CD8-positive, alpha-beta memory T cell (primary cell): Measurements from ENCODE around the gene SLC30A4. TPM values are rescaled to one million over a fixed set of nuclear protein-coding genes. Genes with fewer than 3 reads are reported as not detected.

Experiments used
- CTCF ChIA-PET: fragments of 350-600 bp; sonication (Branson Sonifier 250); formaldehyde crosslinking; loops from one replicate; lab custom pipeline; 2021; ENCODE audit warnings: antibody characterized with exemption; lab: Charles Lee
- POLR2A ChIA-PET: fragments of 350-600 bp; sonication (Branson Sonifier 250); formaldehyde crosslinking; loops from one replicate; lab custom pipeline; 2021; ENCODE audit warnings: antibody characterized with exemption; lab: Charles Lee
- DNase-seq, 5 donors: peaks; one replicate each; pipeline versions ENCODE4 v3.0.0 to v3.0.0-alpha.2; 2020 to 2022; ENCODE audit warnings: mixed read lengths in 1 of 5
- H3K27ac ChIP-seq: one replicate; pipeline ENCODE4 v1.7.0; 2013; ENCODE audit warnings: low read depth, mild to moderate bottlenecking, low read length, moderate library complexity
- H3K27me3 ChIP-seq: 2 replicates; pipeline ENCODE4 v1.7.0; 2013; ENCODE audit warnings: low read length, mild to moderate bottlenecking; ENCODE audit not compliant: insufficient read depth, poor library complexity, severe bottlenecking
- H3K36me3 ChIP-seq: 2 replicates; pipeline ENCODE4 v1.7.0; 2013; ENCODE audit warnings: mild to moderate bottlenecking, low read length, moderate library complexity; ENCODE audit not compliant: insufficient read depth
- H3K4me1 ChIP-seq: 2 replicates; pipeline ENCODE4 v1.7.0; 2013; ENCODE audit warnings: mild to moderate bottlenecking, low read length, moderate library complexity; ENCODE audit not compliant: insufficient read depth
- H3K4me3 ChIP-seq: 2 replicates; pipeline ENCODE4 v1.7.0; 2013; ENCODE audit warnings: mild to moderate bottlenecking, low read length
- H3K9me3 ChIP-seq: 2 replicates; pipeline ENCODE4 v1.7.0; 2013; ENCODE audit warnings: mild to moderate bottlenecking, low read length
- H3K27ac Mint-ChIP-seq, 8 donors: one replicate each; pipeline ENCODE4 v1.8.0; 2020 to 2021; ENCODE audit warnings: mixed read lengths in 8 of 8, mild to moderate bottlenecking in 6 of 8, inconsistent platforms in 3 of 8, moderate library complexity in 3 of 8
- H3K27me3 Mint-ChIP-seq, 2 donors: one replicate each; pipeline ENCODE4 v1.8.0; 2020 to 2021; ENCODE audit warnings: mixed read lengths in 2 of 2, mild to moderate bottlenecking in 1 of 2, moderate library complexity in 1 of 2
- H3K36me3 Mint-ChIP-seq, 3 donors: one replicate each; pipeline ENCODE4 v1.8.0; 2020 to 2021; ENCODE audit warnings: mixed read lengths in 3 of 3, inconsistent platforms in 1 of 3, mild to moderate bottlenecking in 1 of 3
- H3K4me1 Mint-ChIP-seq, 3 donors: one replicate each; pipeline ENCODE4 v1.8.0; 2020 to 2021; ENCODE audit warnings: mixed read lengths in 3 of 3, inconsistent platforms in 1 of 3, mild to moderate bottlenecking in 1 of 3
- H3K4me3 Mint-ChIP-seq, 7 donors: one replicate each; pipeline ENCODE4 v1.8.0; 2020 to 2021; ENCODE audit warnings: mixed read lengths in 7 of 7, mild to moderate bottlenecking in 6 of 7, moderate library complexity in 4 of 7, inconsistent platforms in 2 of 7
- H3K9me3 Mint-ChIP-seq, 5 donors: one replicate each; pipeline ENCODE4 v1.8.0; 2020 to 2022; ENCODE audit warnings: mixed read lengths in 5 of 5, mild to moderate bottlenecking in 3 of 5, moderate library complexity in 2 of 5, inconsistent platforms in 1 of 5
- polyA plus RNA-seq: library from polyadenylated mRNA; unstranded; fragments of 300-500 nt; fragmentation: Illumina TruSeq; gene quantifications from one replicate; pipeline ENCODE4 v1.2.3, GENCODE V29; 2021
- total RNA-seq, 2 experiments: library from RNA; stranded (reverse); gene quantifications; one replicate each; pipeline ENCODE4 v1.2.3, GENCODE V29; 2021

The SLC30A4 gene
- total and polyA plus RNA-seq, 3 experiments from 2014 or later = 3.1 to 3.3 (median 3.1) TPM

DNA sequence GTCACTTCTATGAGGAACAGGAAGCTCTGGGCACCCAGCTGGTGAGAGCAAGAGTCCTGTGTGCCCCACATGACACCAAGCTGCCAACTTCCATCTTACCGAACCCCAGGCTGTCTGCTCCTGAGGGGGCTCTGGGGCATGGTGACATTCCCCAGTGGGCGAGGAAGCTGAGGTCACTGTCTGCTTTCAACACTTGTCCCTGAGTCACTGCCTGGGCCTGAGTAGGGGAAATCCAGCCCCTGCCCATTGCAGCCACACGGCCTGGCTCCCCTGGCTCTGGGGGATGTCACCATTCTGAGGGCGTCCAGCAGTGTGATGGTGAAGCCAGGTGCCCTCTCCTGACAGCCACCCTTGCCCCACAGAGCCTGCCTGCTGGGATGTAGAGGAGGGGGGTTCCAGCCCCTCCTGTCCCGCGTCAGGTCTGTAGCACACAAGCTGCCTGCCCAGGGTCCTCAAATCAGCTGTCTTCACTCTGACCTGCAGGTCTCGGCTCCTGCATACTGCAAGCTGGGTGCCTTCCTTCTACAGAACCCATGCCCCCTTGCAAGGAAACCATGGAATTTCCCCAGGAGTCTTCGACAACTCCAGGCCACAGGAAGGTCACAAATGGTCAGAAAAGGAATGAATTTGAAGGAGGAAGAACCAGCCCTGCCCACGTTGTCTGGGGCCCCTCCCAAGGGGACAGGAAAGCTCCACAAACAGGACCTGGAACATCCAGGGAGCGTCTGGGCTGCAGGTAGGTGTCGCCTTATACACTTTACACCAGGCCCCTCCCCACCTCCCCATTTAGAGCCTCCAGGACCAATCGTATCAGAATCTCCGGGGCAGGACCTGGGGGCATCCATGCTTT is 74.3 kb downstream of the SLC30A4 start:
- Histone ChIP-seq H3K36me3 (no peaks in the 10 kb centered on the region), H3K4me3 (no peak overlapping the region), H3K27me3 (no peaks in the 10 kb centered on the region), H3K4me1 (no peaks in the 10 kb centered on the region), H3K27ac (no peak overlapping the region), H3K9me3 (no peaks in the 10 kb centered on the region)
- ChIA-PET POLR2A (no interaction called here), CTCF (interaction anchor here (1.3 to 2.4 kb wide), 4 partner anchors 10 to 166 kb away, joined by 3 to 9 read pairs (median 5); no protein-coding TSS in a partner anchor)
- H3K9me3 Mint-ChIP-seq = no peaks in the 10 kb centered on the region
- no peak overlapping the region for H3K27ac Mint-ChIP-seq
- peaks cover 0 to 1% of the 10 kb centered on the region in 2 donors for H3K27me3 Mint-ChIP-seq
- no peaks in the 10 kb centered on the region for H3K4me1 Mint-ChIP-seq
- H3K4me3 Mint-ChIP-seq = no peak overlapping the region
- DNase-seq = no peak
- H3K36me3 Mint-ChIP-seq = no peaks in the 10 kb centered on the region

DNA sequence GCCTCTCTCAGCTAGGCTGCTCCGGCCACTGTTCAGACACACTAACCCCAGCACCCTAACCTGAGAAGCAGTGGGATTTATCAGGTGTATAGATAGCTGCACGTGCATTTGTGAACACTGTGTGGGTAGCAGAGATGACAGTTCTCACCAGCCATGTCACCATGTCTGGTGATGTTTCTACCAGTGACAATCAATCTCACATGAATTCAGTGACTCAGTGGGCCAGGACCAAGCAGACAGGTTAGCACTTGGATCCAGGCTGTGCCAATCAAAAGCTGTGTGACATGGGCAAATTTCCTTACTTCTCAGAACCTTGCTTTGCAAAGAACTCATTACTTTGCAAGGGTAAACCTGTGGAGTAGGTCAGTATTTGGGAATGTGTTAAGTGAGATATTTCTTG is 78.9 kb downstream of the SLC30A4 start:
- Mint-ChIP-seq H3K9me3 (no peaks in the 10 kb centered on the region), H3K27me3 (no peaks in the 10 kb centered on the region), H3K4me1 (no peaks in the 10 kb centered on the region), H3K36me3 (no peaks in the 10 kb centered on the region), H3K4me3 (no peak overlapping the region), H3K27ac (peak overlapping the region in 1 of 8 donors; percentile 56)
- POLR2A ChIA-PET = no interaction called here
- Histone ChIP-seq H3K4me1 (no peaks in the 10 kb centered on the region), H3K9me3 (no peaks in the 10 kb centered on the region), H3K36me3 (no peaks in the 10 kb centered on the region), H3K4me3 (no peak overlapping the region), H3K27ac (no peak overlapping the region), H3K27me3 (no peaks in the 10 kb centered on the region)
- DNase-seq = no peak
- CTCF ChIA-PET = interaction anchor here (2.2 kb wide), 1 partner anchor 13 kb away, joined by 8 read pairs; no protein-coding TSS in a partner anchor

DNA sequence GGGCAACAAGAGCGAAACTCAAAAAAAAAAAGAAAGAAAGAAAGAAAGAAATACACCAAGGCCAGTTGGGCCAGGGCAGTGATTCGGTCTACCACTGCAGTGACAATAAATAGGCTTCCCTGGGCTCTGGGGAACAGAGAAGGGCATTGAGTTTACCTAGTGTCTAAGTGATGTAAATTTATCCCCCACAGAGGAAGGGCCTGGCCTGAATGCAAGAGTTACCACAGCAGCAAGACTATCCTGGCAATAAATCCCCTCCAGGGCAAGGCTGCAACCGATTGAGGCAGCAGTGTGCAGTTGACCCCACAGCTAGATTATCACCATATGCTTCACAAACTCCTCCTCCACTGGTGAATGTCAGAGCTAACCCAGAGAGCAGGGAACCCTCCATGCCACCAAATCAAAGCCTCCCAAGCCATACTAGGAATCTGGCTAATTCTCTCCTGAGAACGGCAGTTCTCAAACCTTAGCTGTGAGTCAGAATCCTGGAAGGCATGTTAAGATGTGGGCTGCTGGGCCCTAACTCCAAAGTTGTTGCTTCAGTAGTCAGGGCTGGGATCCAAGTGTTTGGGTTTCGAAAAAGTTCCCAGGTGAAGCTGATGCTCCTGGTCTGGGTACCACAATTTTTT is 79.9 kb downstream of the SLC30A4 start:
- peak overlapping the region in 2 of 8 donors; percentile 32 to 47 for H3K27ac Mint-ChIP-seq
- Histone ChIP-seq H3K4me1 (no peaks in the 10 kb centered on the region), H3K27ac (no peak overlapping the region), H3K4me3 (no peak overlapping the region), H3K27me3 (no peaks in the 10 kb centered on the region), H3K36me3 (no peaks in the 10 kb centered on the region), H3K9me3 (no peaks in the 10 kb centered on the region)
- no peaks in the 10 kb centered on the region for H3K27me3 Mint-ChIP-seq
- no peak for DNase-seq
- no peaks in the 10 kb centered on the region for H3K9me3 Mint-ChIP-seq
- H3K36me3 Mint-ChIP-seq = no peaks in the 10 kb centered on the region
- CTCF ChIA-PET = interaction anchor here (1.9 to 2.2 kb wide), 2 partner anchors 12 to 15 kb away, joined by 7 to 8 read pairs; no protein-coding TSS in a partner anchor
- no peaks in the 10 kb centered on the region for H3K4me1 Mint-ChIP-seq
- H3K4me3 Mint-ChIP-seq = no peak overlapping the region
- POLR2A ChIA-PET = no interaction called here

DNA sequence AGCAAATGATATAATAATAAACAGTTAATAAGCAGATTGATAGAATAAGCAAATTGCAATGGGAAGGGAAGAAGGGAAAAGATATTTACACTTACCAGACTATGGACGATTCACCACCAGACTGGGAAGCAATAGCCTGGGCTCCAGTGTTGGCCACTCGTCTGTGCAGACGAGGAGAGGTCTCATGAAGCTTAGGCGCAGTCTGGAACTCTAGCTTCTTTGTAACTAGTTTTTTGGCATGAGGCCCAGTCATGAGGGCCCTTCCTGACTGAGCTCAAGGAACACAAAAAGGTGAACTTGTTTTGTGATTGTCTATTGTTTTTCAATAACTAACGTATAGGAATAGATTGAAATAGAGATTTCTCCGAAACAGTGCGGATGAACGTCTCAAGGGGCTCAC is 80.9 kb downstream of the SLC30A4 start:
- Histone ChIP-seq H3K9me3 (no peaks in the 10 kb centered on the region), H3K4me1 (no peaks in the 10 kb centered on the region), H3K36me3 (no peaks in the 10 kb centered on the region), H3K4me3 (no peak overlapping the region), H3K27me3 (no peaks in the 10 kb centered on the region), H3K27ac (no peak overlapping the region)
- Mint-ChIP-seq H3K36me3 (no peaks in the 10 kb centered on the region), H3K27me3 (no peaks in the 10 kb centered on the region), H3K4me3 (no peak overlapping the region), H3K9me3 (no peaks in the 10 kb centered on the region), H3K4me1 (no peaks in the 10 kb centered on the region), H3K27ac (no peak overlapping the region)
- no peak for DNase-seq
- POLR2A ChIA-PET = no interaction called here
- CTCF ChIA-PET = interaction anchor here (1.1 to 1.9 kb wide), 3 partner anchors 11 to 16 kb away, joined by 3 to 7 read pairs (median 3); no protein-coding TSS in a partner anchor

DNA sequence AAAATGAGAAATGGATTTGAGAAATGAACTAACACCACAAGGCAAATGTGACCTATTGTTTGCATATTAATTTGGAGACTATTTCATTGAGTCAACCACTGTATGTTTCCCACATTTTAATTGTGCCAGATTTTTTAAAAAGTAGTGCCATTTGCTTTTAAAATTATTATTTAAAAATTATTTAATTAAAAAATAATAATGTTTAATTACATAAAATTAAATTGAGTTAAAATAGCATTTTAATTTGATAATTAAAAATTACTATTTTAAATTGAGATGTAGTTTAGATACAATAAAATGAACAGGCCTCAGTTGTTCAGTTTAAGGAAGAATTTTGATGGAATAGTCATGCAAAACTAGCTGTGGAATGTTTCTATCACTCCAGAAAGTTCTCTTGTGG is 81.5 kb downstream of the SLC30A4 start:
- no peak overlapping the region for H3K27ac Mint-ChIP-seq
- H3K4me3 Mint-ChIP-seq = no peak overlapping the region
- H3K36me3 Mint-ChIP-seq = no peaks in the 10 kb centered on the region

DNA sequence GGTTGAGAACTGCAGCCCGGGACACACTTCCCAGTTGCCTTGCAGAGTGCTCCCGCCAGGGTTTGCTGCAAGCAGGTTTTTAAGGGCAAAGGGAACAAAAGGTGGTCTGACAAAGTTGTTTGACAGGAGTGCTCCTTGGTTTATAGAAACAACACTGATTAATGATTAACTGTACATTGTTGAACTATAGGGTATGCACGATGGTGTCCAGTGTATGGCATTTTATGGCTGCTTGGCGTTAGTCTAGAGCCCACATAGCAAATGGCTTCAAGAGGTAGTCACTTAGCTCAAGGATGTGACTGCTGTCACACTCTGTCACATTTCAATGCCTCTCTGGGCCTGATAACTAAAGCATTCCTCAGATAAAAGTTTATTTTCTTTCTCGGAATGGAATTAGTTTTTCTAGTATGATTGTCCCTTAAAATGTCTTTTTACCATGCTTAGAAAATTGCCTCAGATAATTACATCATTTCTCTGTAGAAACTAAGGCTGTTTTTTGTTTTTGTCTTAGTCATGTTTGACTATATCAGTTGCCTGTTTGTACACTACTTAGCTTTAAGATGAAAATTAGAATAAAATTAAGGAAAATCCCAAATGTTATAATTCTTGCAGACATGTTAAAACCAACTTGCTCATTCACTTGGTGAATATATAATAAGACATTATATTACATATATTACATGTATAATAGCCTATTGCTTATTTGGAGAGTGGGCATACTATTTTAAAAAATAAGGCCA is 82.9 kb downstream of the SLC30A4 start:
- Mint-ChIP-seq H3K27ac (no peak overlapping the region), H3K4me3 (no peak overlapping the region), H3K27me3 (peaks cover 0 to 3% of the 10 kb centered on the region in 2 donors), H3K4me1 (no peaks in the 10 kb centered on the region), H3K9me3 (no peaks in the 10 kb centered on the region), H3K36me3 (no peaks in the 10 kb centered on the region)
- no peak for DNase-seq
- H3K4me1 ChIP-seq = no peaks in the 10 kb centered on the region
- no peaks in the 10 kb centered on the region for H3K27me3 ChIP-seq
- no peak overlapping the region for H3K4me3 ChIP-seq
- H3K27ac ChIP-seq = no peak overlapping the region
- H3K36me3 ChIP-seq = no peaks in the 10 kb centered on the region
- ChIA-PET CTCF (interaction anchor here (1.8 to 3.0 kb wide), 3 partner anchors 9 to 18 kb away, joined by 7 to 12 read pairs (median 8); no protein-coding TSS in a partner anchor), POLR2A (no interaction called here)
- H3K9me3 ChIP-seq = no peaks in the 10 kb centered on the region

More for the DNA sequence above, 81.5 kb downstream of the SLC30A4 start:
- no peaks in the 10 kb centered on the region for H3K36me3 ChIP-seq
- Mint-ChIP-seq H3K4me1 (no peaks in the 10 kb centered on the region), H3K9me3 (no peaks in the 10 kb centered on the region), H3K27me3 (no peaks in the 10 kb centered on the region)
- POLR2A ChIA-PET = no interaction called here
- no peak overlapping the region for H3K27ac ChIP-seq
- no peak for DNase-seq
- H3K9me3 ChIP-seq = no peaks in the 10 kb centered on the region
- H3K4me3 ChIP-seq = no peak overlapping the region
- CTCF ChIA-PET = interaction anchor here (1.1 to 1.3 kb wide), 2 partner anchors 10 to 11 kb away, joined by 3 read pairs; no protein-coding TSS in a partner anchor
- H3K4me1 ChIP-seq = no peaks in the 10 kb centered on the region
- H3K27me3 ChIP-seq = no peaks in the 10 kb centered on the region

DNA sequence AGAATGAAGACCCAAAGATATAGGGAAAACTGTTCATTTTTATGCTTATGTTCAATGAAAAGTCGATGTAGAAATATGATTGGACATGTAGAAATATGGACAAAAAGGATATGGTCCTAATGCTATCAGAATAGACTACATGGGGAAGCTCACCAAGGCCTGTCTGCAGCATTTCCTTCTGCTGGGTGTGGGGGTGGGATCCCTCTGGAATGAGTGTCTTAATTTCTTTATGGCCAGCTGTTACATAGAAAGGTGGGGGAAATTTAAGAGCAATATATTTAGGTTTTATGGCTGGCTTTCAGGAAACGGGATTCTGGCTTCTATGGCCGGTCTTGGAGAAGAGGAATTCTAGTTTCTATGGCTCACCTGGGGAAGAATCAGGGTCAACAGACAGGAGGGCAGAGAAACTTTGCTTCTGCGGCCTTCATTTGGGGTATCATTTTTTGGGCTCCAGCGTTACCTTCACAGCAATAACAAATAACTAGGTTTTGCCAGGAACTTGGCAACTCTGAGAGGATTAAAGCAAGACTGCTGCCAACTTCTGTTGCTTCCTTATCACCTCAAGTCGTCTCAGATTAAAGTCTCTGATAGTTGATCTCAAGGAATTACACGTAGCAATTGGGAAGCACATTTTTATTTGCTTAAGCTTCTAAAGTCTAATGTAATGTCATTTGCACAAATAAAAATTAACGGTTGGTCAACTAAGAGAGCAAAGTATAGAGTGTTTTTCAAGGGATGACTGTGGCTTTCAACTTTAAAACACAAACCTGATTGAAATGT is 87.2 kb downstream of the SLC30A4 start:
- no peaks in the 10 kb centered on the region for H3K36me3 ChIP-seq
- no peaks in the 10 kb centered on the region for H3K9me3 Mint-ChIP-seq
- H3K4me1 ChIP-seq = no peaks in the 10 kb centered on the region
- H3K4me3 Mint-ChIP-seq = no peak overlapping the region
- H3K4me3 ChIP-seq = no peak overlapping the region
- no peak overlapping the region for H3K27ac ChIP-seq
- no peak overlapping the region for H3K27ac Mint-ChIP-seq
- ChIA-PET POLR2A (no interaction called here), CTCF (interaction anchor here (1.6 kb wide), 1 partner anchor 22 kb away, joined by 6 read pairs; no protein-coding TSS in a partner anchor)
- peaks cover 2 to 5% (median 5%) of the 10 kb centered on the region in 3 donors for H3K4me1 Mint-ChIP-seq
- no peaks in the 10 kb centered on the region for H3K9me3 ChIP-seq
- H3K27me3 Mint-ChIP-seq = peaks cover 1 to 3% of the 10 kb centered on the region in 2 donors
- no peak for DNase-seq
- H3K27me3 ChIP-seq = no peaks in the 10 kb centered on the region
- H3K36me3 Mint-ChIP-seq = no peaks in the 10 kb centered on the region
